Nephron progenitor cell (in vitro differentiated cells): ENCODE results near the gene PLXNA4.

Experiments
- DNase-seq: peaks from one replicate; pipeline ENCODE4 v3.0.0; 2021
- H3K27ac Mint-ChIP-seq: 2 replicates; pipeline ENCODE4 v1.8.0; 2021; ENCODE audit warnings: mild to moderate bottlenecking, moderate library complexity, mixed read lengths
- H3K27me3 Mint-ChIP-seq: 2 replicates; pipeline ENCODE4 v1.8.0; 2021; ENCODE audit warnings: mild to moderate bottlenecking, low read depth, mixed read lengths; ENCODE audit not compliant: poor library complexity
- H3K36me3 Mint-ChIP-seq: 2 replicates; pipeline ENCODE4 v1.8.0; 2021; ENCODE audit warnings: low read depth, mixed read lengths
- H3K4me1 Mint-ChIP-seq: 2 replicates; pipeline ENCODE4 v1.8.0; 2021; ENCODE audit warnings: mixed read lengths
- H3K4me3 Mint-ChIP-seq: 2 replicates; pipeline ENCODE4 v1.8.0; 2021; ENCODE audit warnings: mild to moderate bottlenecking, moderate library complexity, mixed read lengths
- H3K9me3 Mint-ChIP-seq: 2 replicates; pipeline ENCODE4 v1.8.0; 2021; ENCODE audit warnings: mild to moderate bottlenecking, moderate library complexity, mixed read lengths
- CTCF ChIP-seq: fragments of 200-600 bp; sonication (generic); IDR thresholded peaks from 2 replicates; pipeline ENCODE4 v1.5.0; 2021; ENCODE audit warnings: antibody characterized with exemption

Gene PLXNA4

GRCh38 chr7:132100981-132101380 lies 475.3 kb downstream of the PLXNA4 start:
- Mint-ChIP-seq H3K36me3 (no peaks in the 10 kb centered on the region), H3K9me3 (no peaks in the 10 kb centered on the region), H3K27ac (no peak overlapping the region), H3K27me3 (peaks cover 38% of the 10 kb centered on the region), H3K4me1 (no peaks in the 10 kb centered on the region), H3K4me3 (no peak overlapping the region)
- TF ChIP-seq CTCF, result no peak
- no peak for DNase-seq

- Mint-ChIP-seq H3K4me1 (no peaks in the 10 kb centered on the region), H3K36me3 (no peaks in the 10 kb centered on the region), H3K27ac (no peak overlapping the region), H3K4me3 (no peak overlapping the region), H3K9me3 (no peaks in the 10 kb centered on the region), H3K27me3 (peaks cover 39% of the 10 kb centered on the region)
- no peak for DNase-seq
- TF ChIP-seq CTCF, result no peak
These were observed 475.8 kb downstream of the PLXNA4 start for GRCh38 chr7:132100483-132100882.

- Mint-ChIP-seq H3K4me1 (no peaks in the 10 kb centered on the region), H3K4me3 (no peak overlapping the region), H3K9me3 (no peaks in the 10 kb centered on the region), H3K27me3 (peaks cover 38% of the 10 kb centered on the region), H3K27ac (no peak overlapping the region), H3K36me3 (no peaks in the 10 kb centered on the region)
- DNase-seq, result no peak
- TF ChIP-seq CTCF, result no peak
These were observed 477.1 kb downstream of the PLXNA4 start for GRCh38 chr7:132099163-132099562.

DNA sequence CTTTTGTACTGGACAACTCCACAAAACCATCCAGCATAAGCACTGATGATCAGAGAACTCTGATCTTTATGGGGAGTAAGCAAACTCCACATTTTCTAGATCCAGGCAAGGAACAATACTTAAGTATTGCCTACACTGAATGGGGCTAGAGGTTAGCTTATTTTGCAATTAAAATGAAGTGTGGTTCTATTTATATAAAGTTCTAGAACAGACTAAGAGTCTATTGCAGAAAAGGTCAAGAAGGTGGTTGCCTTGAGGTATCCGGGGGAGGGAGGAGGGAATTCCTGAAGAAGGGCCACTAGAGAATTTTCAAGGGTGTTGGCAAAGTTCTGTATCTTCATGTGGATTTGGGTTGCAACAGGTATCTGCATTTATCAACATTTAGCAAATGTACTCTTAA lies 477.9 kb downstream of the PLXNA4 start:
- H3K27me3 Mint-ChIP-seq, result peaks cover 40% of the 10 kb centered on the region
- TF ChIP-seq CTCF, result no peak
- DNase-seq, result no peak
- H3K4me1 Mint-ChIP-seq, result no peaks in the 10 kb centered on the region
- no peaks in the 10 kb centered on the region for H3K9me3 Mint-ChIP-seq
- no peak overlapping the region for H3K27ac Mint-ChIP-seq
- no peaks in the 10 kb centered on the region for H3K36me3 Mint-ChIP-seq
- H3K4me3 Mint-ChIP-seq, result no peak overlapping the region

DNA sequence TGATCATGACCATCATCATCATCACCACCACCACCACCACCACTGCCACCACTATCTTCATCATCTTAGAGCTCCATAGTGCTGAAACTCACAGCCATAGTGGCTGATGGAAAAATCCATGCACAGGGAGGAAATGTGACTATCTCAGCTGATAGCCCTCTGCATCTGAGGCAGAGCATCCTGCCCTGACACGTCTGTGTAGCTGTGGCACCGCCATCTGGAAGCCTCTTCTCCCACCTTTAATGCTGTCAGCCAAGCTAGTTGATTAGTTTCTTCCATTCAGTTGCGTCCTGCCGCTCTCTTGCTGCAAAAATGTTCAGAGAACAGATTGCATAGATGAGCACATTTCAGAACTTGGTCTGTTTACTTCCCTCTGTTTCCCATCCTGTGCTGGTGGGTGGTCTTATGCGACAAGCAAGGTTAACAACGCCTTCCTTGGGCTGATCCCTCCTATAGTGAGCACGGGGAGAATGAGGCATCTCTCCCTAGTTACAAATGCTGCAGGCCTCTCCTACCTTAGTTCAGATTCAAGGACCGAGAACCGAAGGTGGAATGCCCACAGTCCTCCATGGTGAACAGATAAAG lies 478.6 kb downstream of the PLXNA4 start:
- no peak overlapping the region for H3K27ac Mint-ChIP-seq
- peaks cover 40% of the 10 kb centered on the region for H3K27me3 Mint-ChIP-seq
- no peaks in the 10 kb centered on the region for H3K9me3 Mint-ChIP-seq
- TF ChIP-seq CTCF, result no peak
- no peak overlapping the region for H3K4me3 Mint-ChIP-seq
- H3K4me1 Mint-ChIP-seq, result no peaks in the 10 kb centered on the region
- H3K36me3 Mint-ChIP-seq, result no peaks in the 10 kb centered on the region
- DNase-seq, result no peak

DNA sequence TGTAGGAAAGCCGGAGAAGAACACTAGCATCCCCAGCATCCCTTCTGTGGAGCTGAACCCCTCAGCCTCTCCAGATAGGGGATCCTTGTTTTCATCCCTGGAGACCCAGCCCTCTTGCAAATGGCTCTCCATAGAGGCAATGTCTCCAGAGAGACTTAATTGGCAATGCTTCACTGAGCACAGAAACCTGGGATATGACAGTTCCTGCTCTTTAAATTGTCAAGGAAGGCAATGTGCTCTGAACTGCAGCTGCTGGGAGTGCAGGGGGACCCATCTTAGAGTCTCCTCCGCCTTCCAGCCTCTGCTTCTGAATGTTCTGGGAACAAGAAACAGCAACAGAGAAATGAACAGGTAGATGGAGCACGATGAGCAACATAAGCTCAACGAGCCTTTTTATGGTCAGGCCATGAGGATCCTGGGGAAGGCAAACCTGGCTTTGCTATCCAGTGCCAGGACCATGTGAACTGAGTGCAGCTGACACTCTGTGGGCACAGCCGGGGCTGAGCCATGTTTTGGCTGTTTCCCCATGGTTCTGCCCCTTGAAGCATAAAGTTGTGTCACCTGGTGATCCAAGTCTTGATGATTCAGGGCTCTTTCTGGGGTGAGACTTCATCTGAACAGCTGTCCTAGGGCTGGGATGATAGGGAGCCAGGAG lies 481.0 kb downstream of the PLXNA4 start:
- H3K27me3 Mint-ChIP-seq, result peaks cover 42% of the 10 kb centered on the region

More for the DNA sequence above, 481.0 kb downstream of the PLXNA4 start:
- Mint-ChIP-seq H3K4me1 (no peaks in the 10 kb centered on the region), H3K9me3 (no peaks in the 10 kb centered on the region), H3K4me3 (no peak overlapping the region), H3K27ac (no peak overlapping the region), H3K36me3 (no peaks in the 10 kb centered on the region)
- no peak for TF ChIP-seq CTCF
- no peak for DNase-seq
